SKM-1 (cell line): ENCODE measurements around the gene APBB1IP.
"Not testable (repeated sequence)": the region's sequence is repeated elsewhere in the genome, so short reads cannot be mapped to it uniquely, and the experiment has no call there.

ENCODE experiments used
- DNase-seq: peaks from one replicate; lab custom pipeline; 2025; ENCODE audit not compliant: unreplicated experiment; lab: John Stamatoyannopoulos, UW

APBB1IP gene

DNA sequence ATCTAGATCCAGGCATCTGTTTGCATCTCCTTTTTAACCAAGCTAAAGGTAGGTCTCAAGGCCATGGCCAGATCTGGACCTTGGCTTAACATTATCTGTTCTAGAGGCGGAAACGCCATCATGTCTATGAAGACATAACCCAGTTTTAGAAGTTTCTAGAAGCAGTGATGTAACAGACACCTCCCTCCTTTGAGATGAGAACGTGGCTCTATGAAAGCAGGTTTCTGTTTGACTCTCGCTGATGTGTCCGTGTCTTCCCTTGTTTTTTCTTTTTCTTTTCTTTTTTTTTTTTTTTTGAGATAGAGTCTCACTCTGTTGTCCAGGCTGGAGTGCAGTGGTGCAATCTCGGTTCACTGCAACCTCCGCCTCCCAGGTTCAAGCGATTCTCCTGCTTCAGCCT, 36.7 kb downstream of the APBB1IP start:
- not testable (repeated sequence) for DNase-seq

DNA sequence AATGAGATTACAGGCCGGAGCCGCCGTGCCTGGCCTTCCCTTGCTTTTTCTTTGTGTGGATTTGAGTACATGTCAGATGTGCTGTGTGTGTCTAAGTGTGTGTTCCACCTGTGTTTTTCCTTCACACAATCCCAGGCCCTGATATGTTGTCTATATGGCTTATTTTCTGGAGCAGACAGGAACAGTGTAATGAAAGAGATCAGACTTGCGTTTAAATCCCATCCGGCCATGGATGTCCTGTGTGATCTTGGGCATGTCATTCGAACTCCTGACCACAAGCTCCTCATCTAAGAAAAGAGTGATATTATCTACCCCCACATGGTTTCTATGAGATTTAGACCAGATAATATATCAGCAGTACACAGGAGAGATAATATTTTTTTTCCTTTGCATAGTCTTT, 37.2 kb downstream of the APBB1IP start:
- no peak for DNase-seq

DNA sequence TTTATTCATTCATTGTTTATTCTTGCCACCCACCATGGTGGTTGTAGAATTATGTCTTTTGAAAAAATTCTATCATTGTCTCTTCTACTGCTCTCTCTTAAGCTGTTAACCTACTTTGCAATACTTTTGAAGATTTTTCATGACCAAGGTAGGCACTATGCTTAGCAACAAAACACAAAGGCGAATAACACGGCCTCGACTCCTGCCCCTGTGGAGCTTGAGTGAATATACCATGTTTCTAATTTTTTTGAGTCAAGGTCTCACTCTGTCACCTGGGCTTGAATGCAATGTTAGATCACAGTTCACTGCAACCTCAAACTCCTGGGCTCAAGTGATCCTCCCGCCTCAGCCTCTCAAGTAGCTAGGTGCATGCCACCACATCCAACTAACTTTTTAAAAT, 39.4 kb downstream of the APBB1IP start:
- no peak for DNase-seq

- no peak for DNase-seq
These were observed 39.9 kb downstream of the APBB1IP start for GRCh38 chr10:26478061-26478460.

DNA sequence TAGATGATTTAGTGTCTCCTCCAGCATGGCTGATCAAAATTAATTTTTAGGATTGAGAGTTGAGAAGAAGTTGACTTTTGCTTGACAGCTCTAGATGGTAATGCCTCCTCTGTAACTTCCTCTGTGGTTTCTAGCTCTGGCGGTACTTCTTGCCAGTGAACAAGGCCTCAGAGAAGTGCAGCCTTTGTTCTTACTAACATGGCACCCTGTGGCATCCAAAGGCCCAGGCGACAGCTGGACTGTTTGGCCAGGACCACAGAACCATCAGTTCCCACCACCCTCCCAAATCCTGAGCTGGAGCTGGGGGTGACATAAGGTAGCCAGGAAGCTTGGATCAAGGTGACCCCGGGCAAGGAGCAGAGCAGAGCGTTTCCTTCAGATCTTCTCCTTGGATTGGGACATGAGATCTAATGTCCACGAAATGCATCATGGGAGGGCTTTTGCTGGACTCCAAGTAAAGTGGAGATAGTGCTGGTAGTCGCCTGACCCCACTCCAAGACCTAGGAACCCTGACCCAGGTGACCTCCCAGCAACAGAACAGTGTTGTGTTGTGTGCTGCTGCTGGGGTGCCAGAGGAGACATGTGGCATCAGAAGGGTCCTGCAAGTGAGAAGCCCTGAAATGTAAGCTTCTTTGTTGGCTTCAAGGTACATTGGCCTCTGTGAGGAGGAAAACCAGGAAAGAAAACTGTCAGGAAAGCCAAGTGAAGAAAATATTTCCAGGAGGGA, 41.8 kb downstream of the APBB1IP start:
- no peak for DNase-seq

DNA sequence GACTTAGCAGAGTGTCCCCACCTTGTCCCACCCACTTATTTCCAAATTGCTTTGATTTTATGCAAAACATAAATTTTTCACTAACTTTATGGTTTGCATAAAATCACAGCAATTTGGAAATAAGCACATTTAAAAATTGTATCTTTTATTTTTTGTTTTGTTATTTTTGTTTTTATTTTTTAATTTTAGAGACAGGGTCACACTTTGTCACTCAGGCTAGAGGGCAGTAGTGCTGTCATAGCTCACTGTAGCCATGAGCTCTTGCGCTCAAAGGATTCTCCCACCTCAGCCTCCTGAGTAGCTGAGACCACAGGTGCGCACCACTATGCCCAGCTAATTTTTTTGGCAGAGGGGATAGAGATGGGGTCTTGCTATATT, 43.2 kb downstream of the APBB1IP start:
- DNase-seq = no peak

- DNase-seq = peak; percentile 60
These were observed 43.9 kb downstream of the APBB1IP start for GRCh38 chr10:26481914-26482550.

- DNase-seq = no peak
These were observed 45.4 kb downstream of the APBB1IP start for GRCh38 chr10:26483554-26483953.

DNA sequence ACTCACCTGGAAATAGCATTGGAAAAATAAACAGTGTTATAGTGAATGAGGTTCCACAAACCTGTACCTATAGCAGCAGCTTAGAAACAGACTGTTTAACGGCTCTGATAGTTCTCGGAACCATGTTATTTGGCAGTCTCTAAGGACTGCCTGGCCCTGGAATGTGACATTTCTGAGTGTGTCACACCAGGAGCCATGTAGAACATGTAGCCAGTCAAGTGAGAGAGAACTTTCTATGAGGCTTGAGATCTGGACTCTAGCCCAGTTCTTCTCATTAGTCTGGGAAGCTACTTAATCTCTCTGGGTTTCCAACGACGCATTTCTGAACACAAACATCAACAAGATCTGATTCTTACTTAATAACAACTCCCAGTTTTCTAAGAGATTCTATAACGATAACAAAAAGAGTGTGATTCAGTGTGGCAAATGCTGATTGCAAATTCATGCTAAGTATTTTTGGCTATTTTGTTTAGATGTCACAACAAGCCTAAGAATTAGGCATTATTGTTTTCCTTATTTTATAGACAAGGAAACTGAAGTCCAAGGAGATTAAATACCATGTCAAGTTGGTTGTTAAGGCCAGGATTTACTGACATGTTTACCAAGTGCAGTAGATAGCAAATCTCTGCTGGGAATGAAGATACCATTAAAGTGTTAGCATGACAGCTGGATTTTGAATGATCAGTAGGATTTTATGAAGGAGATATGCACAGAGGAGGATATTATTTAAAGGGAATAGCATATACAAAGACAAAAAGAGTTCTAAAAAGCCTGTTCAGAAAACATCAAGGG, 47.2 kb downstream of the APBB1IP start:
- no peak for DNase-seq

DNA sequence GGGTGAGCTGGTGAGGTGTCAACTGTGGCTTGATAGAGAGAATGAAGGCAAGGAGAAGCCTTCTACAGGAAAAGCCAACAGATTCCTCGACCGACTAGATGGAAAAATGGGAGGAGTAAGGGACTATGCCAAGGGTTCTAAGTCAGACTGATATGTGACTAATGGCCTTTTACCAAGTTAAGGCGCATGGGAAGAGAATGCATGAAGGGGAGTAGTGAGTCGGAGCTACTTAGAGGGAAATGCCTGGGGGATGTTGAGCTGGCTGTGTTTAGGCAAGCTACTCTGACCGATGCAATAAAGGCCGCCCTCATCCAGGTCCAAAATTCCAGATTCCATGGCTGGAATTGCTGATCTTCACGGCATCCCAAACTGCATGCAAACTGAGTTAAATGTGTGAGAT, 48.2 kb downstream of the APBB1IP start:
- DNase-seq = no peak

DNA sequence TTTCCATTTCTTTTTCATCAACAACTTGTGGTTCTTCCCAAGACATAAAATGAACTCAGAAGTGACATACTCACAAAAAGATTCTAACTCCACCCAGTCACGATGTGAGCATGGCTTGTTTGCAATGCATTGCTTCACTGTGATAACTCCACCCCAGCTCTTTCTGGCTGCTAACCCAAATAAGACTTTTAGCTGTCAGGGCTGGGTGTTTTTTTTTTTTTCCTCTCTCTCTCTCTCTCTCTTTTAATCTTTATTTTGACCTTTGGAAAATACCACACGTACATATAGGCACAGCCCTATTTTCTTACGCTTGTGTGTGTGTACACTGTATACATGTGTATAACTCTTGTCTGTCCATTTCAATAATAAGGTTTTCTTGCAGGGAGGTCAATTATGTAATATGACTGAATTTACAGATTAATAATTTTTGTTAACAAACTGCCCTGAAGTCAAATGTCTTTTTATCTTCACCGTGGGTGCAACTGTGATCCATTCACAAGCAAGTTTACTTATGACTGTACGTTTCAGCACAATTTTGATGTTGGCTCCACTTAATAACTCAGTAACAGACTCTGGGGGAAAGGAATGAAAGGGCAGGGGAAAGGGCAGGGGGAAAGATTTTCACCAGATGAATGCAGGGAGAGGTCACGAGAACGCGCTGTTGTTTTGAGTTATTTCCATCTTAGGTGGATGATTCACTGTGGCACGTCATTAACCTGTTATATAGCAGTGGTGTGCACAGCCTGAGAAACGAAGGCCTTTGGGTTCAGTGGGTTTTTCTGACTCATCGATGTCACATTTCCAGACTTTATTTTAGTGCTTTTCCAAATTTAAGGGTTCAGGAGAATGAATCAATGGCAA, 49.1 kb downstream of the APBB1IP start:
- no peak for DNase-seq

- no peak for DNase-seq
These were observed 50.2 kb downstream of the APBB1IP start for GRCh38 chr10:26488344-26488743.

- no peak for DNase-seq
These were observed 50.9 kb downstream of the APBB1IP start for GRCh38 chr10:26489081-26489480.

- DNase-seq = not testable (repeated sequence)
These were observed 52.2 kb downstream of the APBB1IP start for GRCh38 chr10:26490367-26490766.

DNA sequence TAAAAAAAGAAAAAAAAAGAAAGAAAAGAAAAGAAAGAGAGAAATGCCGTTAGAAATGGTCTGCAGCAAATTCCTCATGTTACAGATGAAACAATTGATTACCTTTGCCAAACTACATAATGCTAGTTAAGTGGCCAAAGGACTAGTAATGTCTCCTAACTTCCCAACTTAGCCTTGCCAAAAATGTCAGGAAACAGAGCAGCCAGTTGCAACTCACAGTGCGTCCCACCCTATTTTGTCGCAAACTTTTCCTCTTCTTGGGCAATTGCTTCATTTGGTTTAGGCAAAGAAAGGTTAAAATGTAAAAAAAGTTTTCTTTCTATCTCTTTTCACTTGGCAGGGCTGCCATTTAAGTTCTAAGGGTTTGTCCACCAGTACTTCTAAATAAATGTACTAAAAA, 53.1 kb downstream of the APBB1IP start:
- no peak for DNase-seq

- no peak for DNase-seq
These were observed 53.8 kb downstream of the APBB1IP start for GRCh38 chr10:26491934-26492333.

DNA sequence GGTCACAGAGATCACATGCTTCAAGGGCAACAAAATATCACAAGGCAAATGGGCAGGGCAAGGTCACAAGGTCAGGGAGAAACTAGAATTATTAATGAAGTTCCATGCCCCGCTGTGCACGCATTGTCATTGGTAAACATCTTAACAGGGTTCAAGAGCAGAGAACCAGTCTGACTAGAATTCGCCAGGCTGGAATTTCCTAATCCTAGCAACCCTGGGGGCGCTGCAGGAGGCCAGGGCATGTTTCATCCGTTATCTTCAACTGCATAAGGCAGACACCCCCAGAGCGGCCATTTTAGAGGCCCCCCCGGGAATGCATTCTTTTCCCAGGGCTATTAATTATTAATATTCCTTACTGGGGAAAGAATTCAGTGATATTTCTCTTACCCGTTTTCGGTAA, 54.6 kb downstream of the APBB1IP start:
- DNase-seq = not testable (repeated sequence)

- DNase-seq = no peak
These were observed 55.9 kb downstream of the APBB1IP start for GRCh38 chr10:26494018-26494417.

DNA sequence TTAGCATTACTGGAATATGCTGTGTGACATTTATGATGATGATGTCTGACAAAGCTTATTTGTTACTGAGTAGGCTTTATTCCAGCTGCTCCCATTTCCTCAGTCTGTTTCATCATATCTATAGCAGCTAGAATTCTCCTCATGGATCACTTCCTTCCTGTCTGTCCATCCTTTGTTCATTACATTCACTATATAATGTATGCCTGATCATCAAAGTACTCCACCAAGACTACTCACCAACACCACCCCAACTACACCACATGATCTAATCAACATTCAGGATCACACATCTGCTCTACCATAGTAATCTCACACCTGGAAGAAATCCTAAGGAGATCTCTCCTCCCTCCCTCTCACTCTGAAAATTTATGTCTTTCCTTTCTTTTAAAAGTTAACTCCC, 61.3 kb downstream of the APBB1IP start:
- DNase-seq = no peak

GRCh38 chr10:26502986-26503385, 64.8 kb downstream of the APBB1IP start:
- DNase-seq = no peak

DNA sequence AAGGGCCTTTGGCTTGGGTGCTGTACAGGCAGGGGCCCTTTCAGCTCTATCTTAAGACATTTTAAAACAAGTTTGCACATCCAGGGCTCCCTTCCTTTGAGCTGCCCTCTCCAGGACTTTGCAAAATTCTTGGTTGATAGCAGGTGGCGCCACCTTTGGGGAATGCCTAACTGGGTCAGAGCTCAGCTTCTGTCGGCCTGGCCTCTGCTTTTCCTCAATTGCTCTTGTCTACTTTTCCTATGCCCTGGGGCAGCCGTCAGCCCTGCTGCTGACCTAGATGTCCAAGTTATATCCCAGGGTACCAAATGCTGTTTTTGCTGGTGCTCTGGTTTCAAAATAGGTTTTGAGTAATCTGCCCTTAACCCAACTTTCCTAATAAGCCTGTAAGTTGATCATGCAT, 65.8 kb downstream of the APBB1IP start:
- no peak for DNase-seq
